ENCODE results near the gene CDC42EP1. TPM values are rescaled to one million over a fixed set of nuclear protein-coding genes. Genes with fewer than 3 reads are reported as not detected.

CDC42EP1 gene
- total RNA-seq, 1 experiment from 2014 or later = 62.5 TPM

DNA sequence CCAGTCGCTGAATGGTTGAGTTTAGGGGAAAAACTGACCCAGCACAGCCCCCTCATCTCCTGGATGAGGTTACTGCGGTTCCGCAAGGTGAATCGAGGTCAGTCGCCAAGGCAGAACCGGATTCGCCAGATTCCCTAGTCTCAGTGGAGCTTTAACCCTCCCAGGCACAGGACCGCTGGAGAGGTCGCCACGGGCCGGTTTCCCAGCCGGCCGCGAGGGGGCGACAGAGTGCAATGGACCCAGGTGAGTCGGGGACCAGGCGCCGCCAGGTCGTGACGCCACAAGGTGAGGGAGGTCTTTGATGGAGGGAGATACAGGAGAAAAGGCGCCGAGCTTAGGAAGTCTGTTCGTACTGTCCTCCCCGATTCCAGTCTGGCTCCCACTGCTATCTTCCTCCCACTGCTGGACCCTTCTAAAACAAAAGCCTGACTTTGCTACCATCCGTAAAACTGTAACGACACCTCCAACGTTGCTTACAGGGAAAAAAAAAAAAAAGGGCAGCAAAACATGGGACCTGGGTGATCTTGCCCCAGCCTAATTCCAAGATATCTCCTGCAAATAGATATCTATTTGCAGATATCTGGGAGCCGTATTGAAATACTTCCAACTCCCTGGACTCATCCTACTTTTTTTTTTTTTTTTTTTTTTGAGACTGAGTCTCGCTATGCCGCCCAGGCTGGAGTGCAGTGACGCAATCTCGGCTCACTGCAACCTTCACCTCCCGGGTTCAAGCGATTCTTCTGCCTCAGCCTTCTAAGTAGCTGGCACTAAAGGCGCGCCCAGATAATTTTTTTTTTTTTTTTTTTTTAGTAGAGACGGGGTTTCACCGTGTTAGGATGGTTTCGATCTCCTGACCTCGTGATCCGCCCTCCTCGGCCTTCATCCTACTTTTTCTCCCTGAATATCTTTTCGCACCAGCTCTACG is 47.0 kb downstream of the CDC42EP1 start:
- peak overlapping the region; percentile 68 to 74 for H3K4me3 ChIP-seq (ENCODE audit: low read depth in 2 of 2, low read length in 2 of 2)
- ChIA-PET CTCF (interaction anchor here (0.6 to 1.1 kb wide), 11 partner anchors 29 to 605 kb away, joined by 3 to 13 read pairs (median 5); no protein-coding TSS in a partner anchor), POLR2A (interaction anchor here (0.7 kb wide), 1 partner anchor 54 kb away, joined by 10 read pairs; no protein-coding TSS in a partner anchor)
- peak; percentile 97 for TF ChIP-seq CTCF (IDR thresholded peaks at IDR 0.05)
- TF ChIP-seq TCF7L2 (IDR thresholded peaks at IDR 0.05; ENCODE audit: low read depth, low read length) = no peak
- in situ Hi-C loops (cut with HindIII; ENCODE audit: low pct_unique_long_range_greater_than_20kb, low sequenced_read_pairs) (no loop called here), intact Hi-C loops (cut with micrococcal nuclease; ENCODE audit: unreplicated experiment) (no loop called here)
- BruUV-seq (replicated peaks) = no TSS peak
- peak overlapping the region; percentile 36; the same call in 1 of the 2 replicates for H3K27ac ChIP-seq (ENCODE audit: low read length)
- H3K36me3 ChIP-seq (ENCODE audit: control insufficient read depth, insufficient read depth, low read length) = peaks cover 7% of the 10 kb centered on the region; the same call in 1 of the 2 replicates
- H3K4me1 ChIP-seq (ENCODE audit: control insufficient read depth, insufficient read depth, low read length) = peaks cover 3% of the 10 kb centered on the region
- no peaks in the 10 kb centered on the region for H3K27me3 ChIP-seq (ENCODE audit: control insufficient read depth, insufficient read depth, low read length)
- no peaks in the 10 kb centered on the region for H3K9me3 ChIP-seq (ENCODE audit: control insufficient read depth, insufficient read depth, low read depth, low read length)
- ATAC-seq (peak; percentile 65), DNase-seq (ENCODE audit: low read depth, low spot score) (peak; percentile 64)

- ATAC-seq (peak; percentile 5; the same call in 1 of the 2 replicates), DNase-seq (ENCODE audit: low read depth, low spot score) (no peak)
- peaks cover 7% of the 10 kb centered on the region; the same call in 1 of the 2 replicates for H3K36me3 ChIP-seq (ENCODE audit: control insufficient read depth, insufficient read depth, low read length)
- POLR2A ChIA-PET = interaction anchor here (0.6 to 0.7 kb wide), 3 partner anchors 8 to 188 kb away, joined by 4 to 10 read pairs (median 5); no protein-coding TSS in a partner anchor
- intact Hi-C loops (cut with micrococcal nuclease; ENCODE audit: unreplicated experiment) = no loop called here
- no peaks in the 10 kb centered on the region for H3K27me3 ChIP-seq (ENCODE audit: control insufficient read depth, insufficient read depth, low read length)
- TF ChIP-seq POLR2AphosphoS5 (IDR thresholded peaks at IDR 0.05; ENCODE audit: low read depth, low read length) = no peak
- TF ChIP-seq CTCF (IDR thresholded peaks at IDR 0.05) = no peak
- TF ChIP-seq, protein P1, sequence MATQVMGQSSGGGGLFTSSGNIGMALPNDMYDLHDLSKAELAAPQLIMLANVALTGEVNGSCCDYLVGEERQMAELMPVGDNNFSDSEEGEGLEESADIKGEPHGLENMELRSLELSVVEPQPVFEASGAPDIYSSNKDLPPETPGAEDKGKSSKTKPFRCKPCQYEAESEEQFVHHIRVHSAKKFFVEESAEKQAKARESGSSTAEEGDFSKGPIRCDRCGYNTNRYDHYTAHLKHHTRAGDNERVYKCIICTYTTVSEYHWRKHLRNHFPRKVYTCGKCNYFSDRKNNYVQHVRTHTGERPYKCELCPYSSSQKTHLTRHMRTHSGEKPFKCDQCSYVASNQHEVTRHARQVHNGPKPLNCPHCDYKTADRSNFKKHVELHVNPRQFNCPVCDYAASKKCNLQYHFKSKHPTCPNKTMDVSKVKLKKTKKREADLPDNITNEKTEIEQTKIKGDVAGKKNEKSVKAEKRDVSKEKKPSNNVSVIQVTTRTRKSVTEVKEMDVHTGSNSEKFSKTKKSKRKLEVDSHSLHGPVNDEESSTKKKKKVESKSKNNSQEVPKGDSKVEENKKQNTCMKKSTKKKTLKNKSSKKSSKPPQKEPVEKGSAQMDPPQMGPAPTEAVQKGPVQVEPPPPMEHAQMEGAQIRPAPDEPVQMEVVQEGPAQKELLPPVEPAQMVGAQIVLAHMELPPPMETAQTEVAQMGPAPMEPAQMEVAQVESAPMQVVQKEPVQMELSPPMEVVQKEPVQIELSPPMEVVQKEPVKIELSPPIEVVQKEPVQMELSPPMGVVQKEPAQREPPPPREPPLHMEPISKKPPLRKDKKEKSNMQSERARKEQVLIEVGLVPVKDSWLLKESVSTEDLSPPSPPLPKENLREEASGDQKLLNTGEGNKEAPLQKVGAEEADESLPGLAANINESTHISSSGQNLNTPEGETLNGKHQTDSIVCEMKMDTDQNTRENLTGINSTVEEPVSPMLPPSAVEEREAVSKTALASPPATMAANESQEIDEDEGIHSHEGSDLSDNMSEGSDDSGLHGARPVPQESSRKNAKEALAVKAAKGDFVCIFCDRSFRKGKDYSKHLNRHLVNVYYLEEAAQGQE (IDR thresholded peaks at IDR 0.05; ENCODE audit: insufficient read depth in 1 of 2, low read depth in 2 of 2, low read length in 1 of 2) = no peak
- no peak for TF ChIP-seq SIN3A (IDR thresholded peaks at IDR 0.05; ENCODE audit: borderline replicate concordance, insufficient read depth, low read depth, low read length)
- no peak for TF ChIP-seq TCF7L2 (IDR thresholded peaks at IDR 0.05; ENCODE audit: low read depth, low read length)
- peak overlapping the region; percentile 94 for H3K27ac ChIP-seq (ENCODE audit: low read length)
- in situ Hi-C loops (cut with HindIII; ENCODE audit: low pct_unique_long_range_greater_than_20kb, low sequenced_read_pairs) = no loop called here
- H3K4me3 ChIP-seq (ENCODE audit: low read depth in 2 of 2, low read length in 2 of 2) = peak overlapping the region; percentile 68 to 74
- no TSS peak for BruUV-seq (replicated peaks)
- no peaks in the 10 kb centered on the region for H3K9me3 ChIP-seq (ENCODE audit: control insufficient read depth, insufficient read depth, low read depth, low read length)
- CTCF ChIA-PET = interaction anchor here (0.7 to 1.1 kb wide), 5 partner anchors 28 to 173 kb away, joined by 3 to 9 read pairs (median 7); no protein-coding TSS in a partner anchor
- peaks cover 3% of the 10 kb centered on the region for H3K4me1 ChIP-seq (ENCODE audit: control insufficient read depth, insufficient read depth, low read length)
Observed at GRCh38 chr22:37607935-37608476, 47.7 kb downstream of the CDC42EP1 start.
